ENCODE measurements around the gene XRCC3.

The XRCC3 gene

DNA sequence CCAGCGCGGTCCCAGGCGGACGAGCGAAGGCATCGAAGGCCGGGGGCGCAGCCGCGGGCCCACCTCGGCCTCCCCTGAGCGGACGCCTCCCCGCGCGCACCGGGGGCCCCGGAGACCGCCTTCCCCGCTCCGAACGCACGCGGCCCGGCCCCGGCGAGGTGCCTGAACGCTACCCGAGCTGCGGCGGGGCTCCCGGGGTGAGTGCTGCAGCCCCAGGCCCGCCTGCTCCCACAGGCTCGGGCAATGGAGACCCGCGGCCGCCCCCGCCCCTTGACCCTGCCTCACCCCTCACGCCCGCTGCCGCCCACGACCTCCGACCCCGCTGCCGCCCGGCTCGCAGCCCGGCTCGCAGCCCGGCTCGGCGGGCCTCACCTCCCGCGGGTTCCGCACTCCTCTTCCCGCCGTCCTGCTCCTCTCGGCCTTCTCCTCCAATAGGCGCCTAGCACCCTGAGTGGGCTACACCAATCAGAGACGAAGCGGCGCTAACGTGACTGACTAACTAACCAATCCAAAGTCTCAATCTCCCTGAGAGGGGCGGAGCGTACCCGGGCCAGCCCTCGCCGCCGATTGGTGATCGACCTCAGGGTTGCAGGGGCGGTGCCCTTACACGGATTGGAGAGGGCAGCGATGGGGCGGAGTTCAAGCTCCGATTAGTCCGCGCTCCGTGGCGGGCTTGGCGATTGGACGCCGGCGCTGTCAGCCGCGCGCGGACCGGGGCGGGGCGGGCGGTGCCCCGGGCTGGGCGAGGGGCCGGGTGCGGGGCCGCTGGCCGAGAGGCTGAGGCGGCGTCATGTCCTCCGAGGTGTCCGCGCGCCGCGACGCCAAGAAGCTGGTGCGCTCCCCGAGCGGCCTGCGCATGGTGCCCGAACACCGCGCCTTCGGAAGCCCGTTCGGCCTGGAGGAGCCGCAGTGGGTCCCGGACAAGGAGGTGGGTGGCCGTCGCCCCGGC lies at the start of gene XRCC3, which contains the start of gene ZFYVE21:
Gene XRCC3, minus strand, starts transcription at position 400 of the 949 bp plus-strand sequence. CDS start 4,364 bp downstream, outside the sequence.
Gene ZFYVE21, plus strand, starts transcription at position 759 of the 949 bp plus-strand sequence. Its CDS starts 32 bp downstream, at position 791.
- DNase-seq (ENCODE audit: low read depth), result peak; percentile 99

DNA sequence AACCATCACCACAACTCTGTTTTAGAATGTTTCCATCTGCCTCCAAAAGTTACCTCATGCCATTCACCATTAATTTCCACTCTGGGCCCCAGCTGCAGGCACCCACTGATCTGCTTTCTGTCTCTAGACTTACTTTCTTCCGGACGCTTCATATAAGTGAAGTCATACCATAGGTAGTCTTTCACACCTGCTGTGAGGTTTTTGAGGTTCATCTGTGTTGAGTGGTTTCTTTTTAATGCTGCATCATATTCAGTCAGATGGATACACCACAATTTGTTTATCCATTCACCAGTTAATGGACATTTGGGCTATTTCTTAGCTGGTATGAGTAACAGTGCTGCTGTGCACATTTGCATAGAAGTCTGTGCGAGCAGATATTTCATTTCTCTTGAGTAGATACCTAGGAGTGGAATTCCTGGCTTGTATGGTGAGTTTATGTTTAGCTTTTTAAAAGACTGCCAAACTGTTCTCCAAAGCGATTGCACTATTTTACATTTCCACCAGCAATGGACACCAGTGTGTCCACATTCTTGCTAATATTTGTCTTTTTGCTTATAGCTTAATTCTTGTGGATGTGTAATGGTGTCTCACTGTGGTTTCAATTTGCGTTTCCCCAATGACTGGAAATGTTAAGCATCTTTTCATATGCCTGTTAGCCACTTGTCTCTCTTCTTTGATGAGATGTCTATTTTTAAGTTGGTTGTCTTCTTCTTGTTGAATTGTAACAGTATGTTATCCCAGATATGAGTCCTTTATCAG lies 48.7 kb upstream of the XRCC3 start:
- DNase-seq (ENCODE audit: low read depth), result no peak

DNA sequence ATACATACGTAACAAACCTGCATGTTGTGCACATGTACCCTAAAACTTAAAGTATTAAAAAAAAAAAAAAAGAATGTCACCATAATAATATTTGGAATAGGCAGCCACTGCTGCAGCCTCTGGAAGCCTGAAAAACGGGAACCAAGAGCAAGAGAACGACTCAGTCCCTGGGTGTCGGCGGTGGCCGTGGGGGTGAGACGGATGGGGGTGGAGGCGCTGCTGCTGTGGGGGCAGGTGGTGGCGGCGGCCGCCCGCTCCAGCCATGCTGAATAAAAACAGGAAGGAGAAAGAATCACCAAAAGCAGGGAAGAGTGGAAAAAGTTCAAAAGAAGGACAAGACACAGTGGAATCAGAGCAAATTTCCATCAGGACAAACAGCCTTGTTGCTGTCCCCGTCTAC lies 47.3 kb upstream of the XRCC3 start:
- DNase-seq (ENCODE audit: low read depth), result no peak

DNA sequence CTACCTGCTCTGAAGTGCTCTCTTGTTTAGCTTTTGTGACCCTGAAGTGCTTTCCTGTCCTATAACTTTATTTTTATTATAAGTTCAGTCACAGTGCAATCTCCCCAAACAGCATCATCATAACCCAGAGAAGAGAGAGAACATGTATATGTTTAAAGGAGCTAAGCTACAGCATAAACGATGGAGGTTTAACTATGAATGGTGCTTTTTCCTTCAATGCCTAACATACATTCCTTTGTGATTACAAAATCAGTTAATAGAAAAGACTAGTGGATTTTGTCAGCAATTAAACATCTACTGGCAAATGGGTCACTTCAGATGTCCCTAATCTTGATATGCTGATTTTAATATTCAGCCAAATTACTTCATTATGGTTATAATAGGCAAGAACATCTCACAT lies 46.8 kb upstream of the XRCC3 start:
- peak; percentile 10 for DNase-seq (ENCODE audit: low read depth)

DNA sequence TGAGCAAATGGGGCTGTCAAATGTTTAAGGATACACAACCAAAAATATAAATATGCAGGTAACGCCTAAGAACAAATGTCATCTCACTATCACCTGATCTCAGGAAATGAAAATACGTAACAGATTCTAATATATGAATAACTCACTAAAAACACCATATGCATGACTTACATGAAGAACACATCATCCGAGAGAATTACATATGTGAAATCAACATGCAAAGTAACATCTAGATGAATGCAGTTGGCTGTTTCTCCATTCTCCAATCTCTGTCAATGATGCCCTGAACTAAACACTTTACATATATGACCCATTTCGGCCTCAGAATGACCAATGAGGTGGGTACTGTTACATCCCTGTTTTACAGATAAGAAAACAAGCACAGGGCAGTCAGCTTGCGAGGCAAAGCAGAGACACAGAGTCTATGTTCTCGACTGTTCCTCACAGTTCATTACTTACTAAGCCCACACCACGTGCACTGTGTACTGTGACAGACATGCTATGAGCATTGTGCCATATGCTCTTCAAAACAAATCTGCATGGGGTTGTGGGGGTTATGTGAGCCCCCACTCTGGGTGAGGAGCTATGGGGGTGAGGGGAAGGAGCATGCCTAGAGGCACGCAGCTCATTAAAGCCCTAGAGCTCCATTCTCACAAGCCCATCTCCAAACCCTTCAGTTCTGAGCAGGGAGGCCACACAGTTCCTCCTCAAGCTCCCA lies 43.0 kb upstream of the XRCC3 start:
- DNase-seq (ENCODE audit: low read depth), result no peak

DNA sequence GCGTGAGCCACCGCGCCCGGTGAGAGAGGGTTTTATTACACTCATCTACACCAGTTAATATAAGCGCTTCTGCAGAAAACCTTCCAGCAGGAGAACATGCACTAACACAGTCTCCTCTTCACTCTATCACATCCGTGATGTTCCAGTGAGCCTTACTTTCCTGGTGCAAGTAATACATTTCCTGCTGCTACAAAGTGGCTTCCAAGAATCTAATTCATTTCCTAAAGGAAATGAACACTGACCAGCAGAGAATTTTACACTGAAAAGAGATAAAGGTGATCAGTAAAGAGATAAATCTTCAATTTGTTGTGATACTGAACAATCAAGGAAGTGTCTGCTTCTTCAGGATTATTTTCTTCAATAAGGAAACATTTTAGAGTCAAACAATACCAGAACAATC lies 39.8 kb upstream of the XRCC3 start:
- DNase-seq (ENCODE audit: low read depth), result no peak

DNA sequence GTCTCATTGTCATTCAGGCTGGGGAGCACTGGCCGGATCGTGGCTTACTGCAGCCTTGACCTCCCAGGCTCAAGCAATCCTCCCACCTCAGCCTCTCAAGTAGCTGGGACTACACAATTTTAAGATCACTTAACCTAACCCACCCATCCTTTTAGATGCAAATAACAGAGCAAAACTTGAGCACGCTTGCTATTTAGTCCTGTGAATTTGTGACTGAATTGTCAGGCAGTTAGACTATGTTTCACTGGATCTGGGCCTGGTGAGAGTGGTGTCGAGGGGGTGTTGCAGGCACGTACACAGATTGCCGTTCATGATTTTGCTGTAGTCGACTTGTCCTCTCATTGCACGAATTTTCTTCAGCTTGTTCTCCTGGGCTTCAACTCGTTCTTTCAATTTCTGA lies 38.5 kb upstream of the XRCC3 start:
- DNase-seq (ENCODE audit: low read depth), result no peak

DNA sequence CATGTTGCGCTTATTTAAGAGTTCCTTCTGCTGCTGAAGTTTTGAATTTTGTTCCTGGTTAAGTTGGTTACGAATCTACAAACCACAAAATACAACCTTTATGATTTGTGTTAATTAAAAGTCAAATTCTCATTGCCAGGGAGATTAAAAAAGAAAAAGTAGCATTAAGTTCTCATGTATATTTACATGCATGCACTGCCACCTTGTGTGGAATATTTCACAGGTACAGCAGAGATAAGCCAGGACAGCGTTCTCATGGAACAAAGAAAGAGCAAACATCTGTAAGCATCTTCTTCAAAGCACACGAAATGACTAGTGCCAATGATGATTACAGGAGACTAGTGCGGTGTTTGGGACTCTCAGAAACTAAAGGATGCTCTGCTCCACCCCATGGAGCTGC lies 34.6 kb upstream of the XRCC3 start:
- no peak for DNase-seq (ENCODE audit: low read depth)

DNA sequence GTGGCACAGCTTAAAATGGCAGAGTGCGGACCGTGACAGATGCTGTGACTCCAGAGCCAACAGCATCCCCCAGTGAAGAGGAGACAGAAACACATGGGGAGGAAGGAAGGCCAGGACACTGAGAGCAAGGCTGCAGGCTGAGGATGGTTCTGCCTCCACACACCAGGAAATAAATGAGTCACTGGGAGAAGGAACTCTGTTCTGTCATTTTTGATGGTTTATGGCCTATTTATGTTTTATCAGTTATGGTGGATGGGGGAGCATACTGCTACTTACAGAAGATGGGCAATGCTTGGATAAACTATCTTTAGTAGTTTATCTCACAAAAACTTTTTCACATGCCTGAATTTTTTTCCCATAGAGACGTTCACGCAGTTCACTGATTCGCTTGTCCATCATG lies 34.2 kb upstream of the XRCC3 start:
- DNase-seq (ENCODE audit: low read depth), result no peak

DNA sequence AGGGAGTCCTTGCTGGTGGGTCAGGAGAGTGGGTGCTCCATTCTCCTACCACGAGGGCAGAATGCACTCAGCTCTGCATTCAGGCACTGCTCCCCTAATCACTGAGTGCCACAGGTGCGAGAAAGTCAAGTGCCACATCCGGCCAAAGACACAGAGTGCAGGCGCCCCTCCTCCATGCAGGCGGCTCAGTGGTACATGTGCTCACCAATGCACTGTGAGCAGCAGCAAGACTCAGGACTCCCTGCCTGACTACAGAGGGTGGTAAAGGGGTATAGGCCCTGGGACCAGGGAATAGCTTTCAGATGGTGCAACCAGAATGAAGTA lies 33.2 kb upstream of the XRCC3 start:
- no peak for DNase-seq (ENCODE audit: low read depth)

DNA sequence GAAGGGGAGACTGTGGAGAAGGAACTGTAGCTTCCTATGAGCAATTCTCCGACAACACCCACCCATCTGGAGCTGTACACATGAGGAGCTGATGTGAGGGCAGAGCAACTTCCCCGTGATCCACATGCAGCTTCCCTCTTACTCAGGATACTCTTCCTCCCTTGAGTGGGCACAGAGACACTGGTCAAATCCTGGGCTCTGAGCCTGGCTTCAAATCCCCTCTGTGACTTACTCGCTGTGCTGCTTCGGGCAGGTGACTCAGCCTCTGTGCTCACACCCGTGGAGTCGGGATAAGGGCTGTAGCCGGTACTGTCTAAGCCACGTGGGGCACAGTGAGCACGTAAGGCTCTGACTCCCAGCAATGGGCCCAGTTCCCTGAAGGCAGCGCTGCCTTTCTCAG lies 31.4 kb upstream of the XRCC3 start:
- DNase-seq (ENCODE audit: low read depth), result peak; percentile 65

DNA sequence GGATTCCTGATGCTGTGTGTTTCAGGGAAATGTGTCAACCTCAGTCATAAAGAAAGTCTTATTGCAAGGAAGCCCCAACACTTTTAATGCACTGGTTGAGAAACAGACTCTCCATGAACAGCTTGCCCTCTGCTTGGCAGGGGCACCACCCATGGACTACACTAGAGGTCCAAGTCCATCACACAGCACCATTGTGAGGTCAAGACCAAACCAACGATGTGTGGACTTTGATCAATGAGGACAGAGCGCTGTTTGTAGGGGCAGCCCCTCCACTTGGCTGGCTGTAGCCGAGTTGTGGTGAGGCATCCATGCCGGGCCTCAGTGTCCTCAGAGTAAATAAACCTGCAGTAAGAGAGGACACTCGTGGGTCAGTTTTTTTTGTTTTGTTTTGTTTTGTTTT lies 30.2 kb upstream of the XRCC3 start:
- DNase-seq (ENCODE audit: low read depth), result no peak

DNA sequence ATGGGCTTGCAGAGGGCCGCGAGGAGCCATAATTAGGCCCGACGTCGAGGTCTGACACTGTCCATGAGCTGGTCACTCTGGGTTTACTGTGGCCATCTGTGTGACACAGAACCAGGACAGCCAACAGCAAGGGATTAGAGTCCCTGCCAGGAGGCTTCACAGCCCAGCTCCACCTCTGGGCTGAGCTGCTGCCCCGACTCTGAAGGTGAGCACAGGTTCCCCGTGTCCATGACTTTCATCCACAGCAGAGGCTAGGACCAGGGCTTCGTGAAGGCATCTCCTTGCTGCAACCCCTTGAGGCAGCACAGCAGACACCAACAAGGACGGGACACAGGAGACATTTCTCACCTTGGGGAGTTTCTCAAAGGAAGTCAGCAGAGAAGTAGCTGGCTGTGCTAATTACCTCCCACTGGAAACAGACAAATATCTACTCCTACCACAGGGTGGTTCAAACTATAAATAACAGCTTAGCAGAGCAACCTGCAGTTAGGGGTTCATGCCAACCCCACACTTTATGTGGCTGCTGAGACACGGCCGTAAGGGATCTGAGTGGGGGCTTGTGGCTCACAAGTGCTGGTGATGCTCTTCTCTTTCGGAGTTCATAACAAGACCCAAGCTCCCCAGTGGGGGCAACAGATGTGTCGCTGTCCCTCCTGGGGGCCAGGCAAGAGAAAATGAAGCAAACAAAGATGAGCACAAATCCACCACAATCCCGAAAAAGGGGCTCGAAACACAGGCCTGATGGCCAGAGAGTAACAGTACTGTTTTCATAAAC lies 29.6 kb upstream of the XRCC3 start:
- no peak for DNase-seq (ENCODE audit: low read depth)

DNA sequence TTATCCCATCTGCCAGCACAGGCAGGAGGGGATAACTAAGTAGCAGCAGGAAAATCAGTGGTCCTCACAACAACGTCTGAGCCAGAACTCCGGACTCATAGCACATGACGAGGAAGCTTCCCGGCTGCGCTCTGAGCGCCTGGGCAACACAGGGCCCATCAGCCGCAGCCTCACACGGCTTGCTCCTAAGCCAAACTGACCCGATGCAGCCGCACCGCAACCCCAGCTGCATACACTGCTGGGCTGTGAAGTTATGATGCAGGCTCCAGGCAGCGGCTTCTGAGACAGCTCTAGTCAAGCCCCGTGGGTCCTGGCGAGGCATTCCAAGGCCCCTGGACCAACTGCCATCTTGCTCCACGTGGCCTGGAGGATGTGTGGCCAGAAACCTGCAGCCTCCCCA lies 28.4 kb upstream of the XRCC3 start:
- no peak for DNase-seq (ENCODE audit: low read depth)

DNA sequence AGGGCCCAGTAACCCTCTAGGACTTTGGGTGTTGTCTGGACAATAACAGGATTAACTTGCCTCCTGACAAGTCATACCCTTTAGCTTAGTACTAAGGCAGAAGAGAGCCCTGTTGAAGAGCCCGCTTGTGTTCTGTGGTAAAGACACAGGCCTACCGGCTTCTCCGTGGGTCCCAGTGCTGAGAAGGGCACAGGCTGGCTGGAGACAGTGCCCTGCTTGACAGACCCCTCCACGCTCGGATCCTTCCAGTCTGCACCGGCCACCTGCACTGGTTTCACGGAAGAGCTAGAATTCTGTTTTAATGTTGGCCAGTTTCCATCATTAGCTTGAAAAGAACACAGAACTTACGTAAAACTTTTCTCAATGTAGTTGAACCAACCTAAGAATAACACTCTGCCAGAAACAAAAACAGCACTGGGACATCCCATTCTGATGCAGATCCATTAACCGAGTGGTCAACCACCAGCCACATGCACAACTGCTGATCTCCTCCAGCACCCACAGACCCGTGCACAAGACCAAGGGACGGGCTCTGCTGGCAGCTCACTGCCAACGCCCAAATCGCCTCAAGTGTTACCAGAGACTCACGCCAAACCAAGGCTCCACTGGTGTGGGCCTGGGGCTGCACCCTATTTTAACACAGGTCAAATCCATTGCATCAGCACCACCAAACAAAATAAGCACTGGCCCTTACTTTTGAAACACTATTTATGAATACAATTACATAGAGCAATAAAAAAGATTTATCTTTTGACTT lies 27.4 kb upstream of the XRCC3 start:
- DNase-seq (ENCODE audit: low read depth), result no peak

DNA sequence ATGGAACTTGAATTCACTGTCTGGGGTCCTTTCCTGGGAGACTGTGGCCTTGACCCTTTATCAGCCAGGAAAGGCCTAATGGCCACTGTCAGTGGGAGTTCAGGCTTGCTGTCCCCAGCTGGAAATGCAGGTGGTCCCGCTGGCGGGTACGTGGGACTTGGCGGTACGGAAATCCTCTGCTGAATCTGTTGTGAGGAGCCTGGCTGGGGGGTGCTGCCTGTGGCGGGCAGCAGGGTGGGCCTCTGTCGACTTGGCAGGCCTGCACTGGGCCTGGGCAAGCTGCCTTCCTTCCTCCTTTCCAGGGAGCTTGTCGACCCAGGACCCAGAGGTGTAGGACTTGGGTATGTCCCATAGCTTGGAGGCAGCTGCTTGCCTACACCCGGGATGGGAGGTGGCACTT lies 26.6 kb upstream of the XRCC3 start:
- DNase-seq (ENCODE audit: low read depth), result no peak

DNA sequence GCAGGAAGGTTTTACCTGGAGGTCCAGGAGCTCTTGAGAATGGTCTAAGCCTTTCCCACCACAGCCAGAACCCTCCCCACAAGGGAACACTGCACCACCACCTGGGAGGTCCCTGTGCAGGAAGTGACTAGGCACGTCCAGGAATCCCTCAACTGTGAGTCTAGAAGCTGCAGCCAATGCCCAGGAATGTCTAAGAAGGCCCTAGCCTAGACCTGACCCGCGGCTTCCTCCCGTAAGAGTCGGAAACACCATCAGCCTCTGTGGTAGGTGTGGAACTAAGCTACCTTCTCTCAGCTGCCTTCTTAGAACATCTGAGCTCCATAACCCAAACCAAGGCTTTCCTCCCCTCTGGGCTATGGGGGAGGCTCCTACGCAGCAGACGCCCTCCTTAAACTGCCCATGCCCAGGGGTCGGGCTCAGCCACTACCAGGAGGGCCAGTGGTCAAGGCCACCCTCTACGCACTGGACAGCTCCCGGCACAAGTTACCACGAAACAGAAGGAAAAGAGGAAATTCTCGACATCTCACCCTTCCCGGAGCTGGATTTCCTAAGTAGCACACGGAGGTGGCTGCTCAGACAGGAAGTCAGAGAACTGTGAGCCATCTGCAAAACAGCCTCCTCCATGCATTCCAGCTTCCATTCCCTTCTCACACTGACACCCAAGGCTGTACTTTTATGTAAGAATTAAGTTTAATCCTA lies 25.9 kb upstream of the XRCC3 start:
- peak; percentile 67 for DNase-seq (ENCODE audit: low read depth)

DNA sequence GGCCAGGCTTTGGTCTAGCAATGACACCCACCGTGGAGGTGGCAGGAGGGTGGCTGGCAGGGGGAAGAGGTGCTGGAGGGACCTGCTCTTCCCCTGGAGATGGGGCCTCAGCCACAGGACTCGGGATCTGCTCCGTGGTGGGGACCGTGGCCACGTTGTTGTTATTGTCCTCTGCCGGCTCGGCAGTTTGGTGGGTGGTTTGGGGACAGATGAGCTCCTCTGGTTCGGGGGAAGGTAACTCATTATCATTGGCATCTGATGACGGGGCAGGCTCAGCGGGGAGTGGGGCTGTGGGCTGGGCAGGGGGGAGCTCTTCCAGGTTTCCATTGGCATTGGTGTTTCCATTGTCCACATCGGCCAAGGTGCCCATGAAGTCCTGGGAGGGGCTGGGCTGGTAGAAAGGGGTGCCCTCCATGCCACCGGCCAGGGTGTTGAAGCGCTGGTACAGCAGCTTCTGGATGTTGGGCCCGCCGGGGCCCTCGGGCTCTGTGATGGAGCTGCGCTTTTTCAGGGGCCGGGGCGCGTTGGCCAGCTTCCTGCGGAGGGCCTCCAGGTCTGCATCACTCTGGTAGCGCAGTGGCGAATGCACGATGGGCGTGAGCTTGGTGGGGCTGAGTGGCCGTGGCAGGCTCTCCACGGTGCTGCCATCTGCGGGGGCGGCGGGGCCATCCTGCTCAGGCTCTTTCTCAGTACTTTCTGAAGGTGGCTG lies 24.7 kb upstream of the XRCC3 start:
- DNase-seq (ENCODE audit: low read depth), result no peak

DNA sequence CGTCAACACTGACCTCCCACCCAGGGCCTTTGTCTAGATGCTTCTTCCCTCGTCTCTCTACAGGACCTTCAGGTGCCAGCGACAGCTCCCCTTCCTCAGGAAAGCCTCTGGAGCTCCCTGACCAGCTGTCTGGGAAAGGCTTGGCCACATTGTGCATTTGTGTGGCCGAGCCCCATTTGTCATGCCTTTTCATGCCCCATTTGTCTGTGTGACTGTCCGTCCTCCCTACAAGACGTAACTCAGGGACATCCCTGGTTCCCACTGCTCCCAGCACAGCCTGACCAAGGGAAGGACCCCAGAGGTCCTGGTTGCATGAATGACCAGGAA lies 24.2 kb upstream of the XRCC3 start:
- DNase-seq (ENCODE audit: low read depth), result no peak
